Ishikawa (cell line): ENCODE results near the gene SAMD14.

ENCODE experiments used
- CEBPB ChIP-seq: IDR thresholded peaks from 2 replicates; pipeline ENCODE4 v1.6.1; 2012
- CREB1 ChIP-seq: IDR thresholded peaks from 2 replicates; pipeline ENCODE4 v1.6.1; 2012; ENCODE audit warnings: low read depth
- EGR1 ChIP-seq: IDR thresholded peaks from 2 replicates; pipeline ENCODE4 v1.6.1; 2012
- EP300 ChIP-seq: IDR thresholded peaks from 2 replicates; pipeline ENCODE4 v1.6.1; 2012; ENCODE audit warnings: borderline replicate concordance
- FOXM1 ChIP-seq: IDR thresholded peaks from 2 replicates; pipeline ENCODE4 v1.6.1; 2012; ENCODE audit warnings: low read depth, borderline replicate concordance
- MAX ChIP-seq: IDR thresholded peaks from 2 replicates; pipeline ENCODE4 v1.6.1; 2012
- NFIC ChIP-seq: IDR thresholded peaks from 2 replicates; pipeline ENCODE4 v1.6.1; 2012
- RAD21 ChIP-seq: IDR thresholded peaks from 2 replicates; pipeline ENCODE4 v1.6.1; 2012; ENCODE audit warnings: low read depth
- REST ChIP-seq: IDR thresholded peaks from 2 replicates; pipeline ENCODE4 v1.6.1; 2012; ENCODE audit warnings: low read depth, mild to moderate bottlenecking
- TAF1 ChIP-seq: IDR thresholded peaks from 2 replicates; pipeline ENCODE4 v1.6.1; 2012; ENCODE audit warnings: low read depth, mild to moderate bottlenecking
- TCF12 ChIP-seq: IDR thresholded peaks from 2 replicates; pipeline ENCODE4 v1.6.1; 2012; ENCODE audit warnings: low read depth
- TEAD4 ChIP-seq: IDR thresholded peaks from 2 replicates; pipeline ENCODE4 v1.6.1; 2012
- USF1 ChIP-seq: IDR thresholded peaks from 2 replicates; pipeline ENCODE4 v1.6.1; 2012
- YY1 ChIP-seq: IDR thresholded peaks from 2 replicates; pipeline ENCODE4 v1.6.1; 2012; ENCODE audit warnings: low read depth
- ZBTB7A ChIP-seq: IDR thresholded peaks from 2 replicates; pipeline ENCODE4 v1.6.1; 2012; ENCODE audit warnings: low read depth

The SAMD14 gene

GRCh38 chr17:50096758-50097157 lies 33.2 kb downstream of the SAMD14 start:
- TF ChIP-seq TAF1 (no peak), TCF12 (no peak), CREB1 (no peak), FOXM1 (no peak), REST (no peak), YY1 (no peak), MAX (no peak), NFIC (no peak), TEAD4 (no peak), USF1 (no peak), ZBTB7A (no peak), EP300 (no peak)

- TF ChIP-seq USF1 (no peak), YY1 (no peak), CREB1 (no peak), CEBPB (no peak), RAD21 (no peak), REST (no peak), EGR1 (no peak), MAX (no peak), TAF1 (no peak), FOXM1 (no peak), TEAD4 (no peak), ZBTB7A (no peak)
Measured at GRCh38 chr17:50096092-50096491, 33.9 kb downstream of the SAMD14 start.

GRCh38 chr17:50095626-50096037 lies 34.3 kb downstream of the SAMD14 start:
- peak; percentile 69; the same call in 1 of the 2 replicates for TF ChIP-seq ZBTB7A
- no peak for TF ChIP-seq TAF1
- no peak for TF ChIP-seq REST
- no peak for TF ChIP-seq FOXM1

GRCh38 chr17:50094753-50095619 lies 35.0 kb downstream of the SAMD14 start, which contains the start of gene PDK2:
Gene PDK2, plus strand, starts transcription at chr17:50095351. Its CDS starts 85 bp downstream, at chr17:50095436.
- TF ChIP-seq TAF1 (peak; percentile 55; the same call in 1 of the 2 replicates), CEBPB (no peak), USF1 (peak; percentile 98), RAD21 (no peak), CREB1 (peak; percentile 51; the same call in 1 of the 2 replicates), YY1 (no peak), REST (no peak), FOXM1 (peak; percentile 75), NFIC (no peak), TCF12 (no peak), ZBTB7A (peak; percentile 59; the same call in 1 of the 2 replicates), MAX (peak; percentile 88), TEAD4 (peak; percentile 69; the same call in 1 of the 2 replicates), EP300 (no peak), EGR1 (no peak)
